ENCODE data around the gene ELMO1. TPM values are rescaled to one million over a fixed set of nuclear protein-coding genes. Genes with fewer than 3 reads are reported as not detected.

Gene ELMO1
- total and polyA plus RNA-seq, 8 donors: 3.0 to 20.6 (median 6.6) TPM

DNA sequence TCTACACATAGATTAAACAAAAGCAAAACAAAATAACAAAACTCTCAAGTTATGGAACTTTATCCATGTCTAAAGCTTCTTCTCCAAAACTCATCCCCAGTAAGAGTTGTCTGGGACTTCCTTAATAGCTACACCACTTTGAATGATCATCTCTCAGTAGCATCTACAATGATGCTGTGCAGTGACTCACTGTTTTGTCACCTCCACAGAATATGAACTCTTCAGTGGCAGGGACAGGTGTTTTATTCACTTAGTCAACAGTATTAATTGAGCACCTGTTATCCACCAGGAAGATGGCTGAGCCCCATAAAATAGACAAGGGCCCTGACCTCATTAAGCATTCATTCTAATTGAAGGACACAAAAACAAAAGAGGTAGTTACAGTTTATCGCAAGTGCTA, 350.7 kb downstream of the ELMO1 start:
- H3K9me3 ChIP-seq: no peaks in the 10 kb centered on the region
- TF ChIP-seq, protein P1, sequence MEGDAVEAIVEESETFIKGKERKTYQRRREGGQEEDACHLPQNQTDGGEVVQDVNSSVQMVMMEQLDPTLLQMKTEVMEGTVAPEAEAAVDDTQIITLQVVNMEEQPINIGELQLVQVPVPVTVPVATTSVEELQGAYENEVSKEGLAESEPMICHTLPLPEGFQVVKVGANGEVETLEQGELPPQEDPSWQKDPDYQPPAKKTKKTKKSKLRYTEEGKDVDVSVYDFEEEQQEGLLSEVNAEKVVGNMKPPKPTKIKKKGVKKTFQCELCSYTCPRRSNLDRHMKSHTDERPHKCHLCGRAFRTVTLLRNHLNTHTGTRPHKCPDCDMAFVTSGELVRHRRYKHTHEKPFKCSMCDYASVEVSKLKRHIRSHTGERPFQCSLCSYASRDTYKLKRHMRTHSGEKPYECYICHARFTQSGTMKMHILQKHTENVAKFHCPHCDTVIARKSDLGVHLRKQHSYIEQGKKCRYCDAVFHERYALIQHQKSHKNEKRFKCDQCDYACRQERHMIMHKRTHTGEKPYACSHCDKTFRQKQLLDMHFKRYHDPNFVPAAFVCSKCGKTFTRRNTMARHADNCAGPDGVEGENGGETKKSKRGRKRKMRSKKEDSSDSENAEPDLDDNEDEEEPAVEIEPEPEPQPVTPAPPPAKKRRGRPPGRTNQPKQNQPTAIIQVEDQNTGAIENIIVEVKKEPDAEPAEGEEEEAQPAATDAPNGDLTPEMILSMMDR (IDR thresholded peaks at IDR 0.05): no peak
- H3K4me3 ChIP-seq: no peak overlapping the region
- no peak for DNase-seq
- H3K4me1 ChIP-seq: peaks cover 0 to 4% (median 0%) of the 10 kb centered on the region in 3 donors
- no peak for ATAC-seq
- FAIRE-seq: no peak
- no peaks in the 10 kb centered on the region for H3K27me3 ChIP-seq
- no peaks in the 10 kb centered on the region for H3K36me3 ChIP-seq
- intact Hi-C loops (cut with DNase I): no loop called here
- H3K27ac ChIP-seq: no peak overlapping the region
- 42 to 91% methylated on average over 1 of the region's 1 CpG for WGBS, 2 donors

DNA sequence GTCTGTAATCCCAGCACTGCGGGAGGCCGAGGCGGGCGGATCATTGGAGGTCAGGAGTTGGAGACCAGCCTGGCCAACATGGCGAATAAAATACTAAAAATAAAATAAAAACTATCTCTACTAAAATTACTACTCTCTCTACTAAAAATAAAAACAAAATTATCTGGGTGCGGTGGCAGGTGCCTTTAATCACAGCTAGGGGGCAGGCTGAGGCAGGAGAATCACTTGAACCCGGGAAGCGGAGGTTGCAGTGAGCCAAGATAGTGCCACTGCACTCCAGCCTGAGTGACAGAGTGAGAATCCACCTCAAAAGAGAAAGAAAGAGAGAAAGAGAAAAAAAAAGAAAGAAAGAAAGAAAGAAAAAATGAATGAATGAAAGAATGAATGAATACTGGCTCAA, 351.4 kb downstream of the ELMO1 start:
- H3K27ac ChIP-seq: no peak overlapping the region
- H3K36me3 ChIP-seq: no peaks in the 10 kb centered on the region
- TF ChIP-seq, protein P1 (IDR thresholded peaks at IDR 0.05): no peak
- intact Hi-C loops (cut with DNase I): no loop called here
- H3K9me3 ChIP-seq: no peaks in the 10 kb centered on the region
- no peaks in the 10 kb centered on the region for H3K27me3 ChIP-seq
- no peak overlapping the region for H3K4me3 ChIP-seq
- H3K4me1 ChIP-seq: peaks cover 0 to 4% (median 0%) of the 10 kb centered on the region in 3 donors
- ATAC-seq: no peak
- DNase-seq: no peak
- 83% methylated on average over 8 of the region's 8 CpGs for WGBS, 2 donors
- no peak for FAIRE-seq

DNA sequence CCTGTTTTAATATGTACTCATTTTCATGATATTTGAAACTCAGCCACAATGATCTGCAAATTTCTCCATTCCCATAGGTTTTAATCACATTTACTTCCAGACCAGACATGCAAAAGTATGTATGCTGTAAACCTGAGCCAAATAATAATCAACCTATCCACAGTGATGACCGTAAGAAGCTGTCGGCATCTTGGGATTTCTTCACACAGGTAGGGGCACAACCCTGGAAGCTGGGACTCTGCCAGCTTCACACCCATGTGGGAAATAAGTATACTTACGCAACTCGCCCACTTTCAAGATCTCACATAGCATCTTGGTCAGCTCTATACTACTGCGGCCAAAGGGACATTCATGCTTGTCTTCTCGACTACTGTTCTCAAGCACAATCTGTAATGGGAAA, 352.3 kb downstream of the ELMO1 start:
- H3K9me3 ChIP-seq: no peaks in the 10 kb centered on the region
- FAIRE-seq (no peak), DNase-seq (no peak), ATAC-seq (no peak)
- H3K4me3 ChIP-seq: no peak overlapping the region
- TF ChIP-seq, protein P1 (IDR thresholded peaks at IDR 0.05): no peak
- WGBS, 2 donors: 93 to 96% methylated on average over 6 of the region's 6 CpGs
- no peak overlapping the region for H3K27ac ChIP-seq
- intact Hi-C loops (cut with DNase I): no loop called here
- H3K4me1 ChIP-seq: peaks cover 0 to 4% (median 0%) of the 10 kb centered on the region in 3 donors
- H3K36me3 ChIP-seq: no peaks in the 10 kb centered on the region
- H3K27me3 ChIP-seq: no peaks in the 10 kb centered on the region

DNA sequence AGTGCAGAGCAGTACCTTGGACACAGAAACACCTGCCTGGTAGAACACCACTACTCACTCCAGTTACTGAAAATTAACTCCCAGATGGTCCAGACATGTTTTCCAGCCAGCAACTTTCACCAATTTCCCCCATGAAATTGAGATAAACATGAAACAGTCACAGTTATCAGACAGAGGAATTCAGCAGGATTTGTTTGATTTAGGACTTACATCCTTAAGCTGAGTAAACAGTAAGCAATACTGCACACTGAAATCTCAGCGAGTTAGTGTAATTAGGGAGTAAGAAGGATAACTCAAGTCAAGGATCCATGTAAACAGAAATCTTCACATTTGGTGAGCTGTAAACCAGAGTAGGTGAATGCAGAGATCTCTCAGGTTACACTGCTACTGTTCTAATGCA, 353.5 kb downstream of the ELMO1 start:
- DNase-seq (no peak), ATAC-seq (no peak), FAIRE-seq (no peak)
- Histone ChIP-seq H3K9me3 (no peaks in the 10 kb centered on the region), H3K27me3 (no peaks in the 10 kb centered on the region), H3K4me3 (no peak overlapping the region), H3K4me1 (peaks cover 0 to 4% (median 0%) of the 10 kb centered on the region in 3 donors), H3K36me3 (no peaks in the 10 kb centered on the region), H3K27ac (no peak overlapping the region)
- 29 to 36% methylated on average over 1 of the region's 1 CpG for WGBS, 2 donors
- TF ChIP-seq, protein P1 (IDR thresholded peaks at IDR 0.05): no peak
- intact Hi-C loops (cut with DNase I): no loop called here

DNA sequence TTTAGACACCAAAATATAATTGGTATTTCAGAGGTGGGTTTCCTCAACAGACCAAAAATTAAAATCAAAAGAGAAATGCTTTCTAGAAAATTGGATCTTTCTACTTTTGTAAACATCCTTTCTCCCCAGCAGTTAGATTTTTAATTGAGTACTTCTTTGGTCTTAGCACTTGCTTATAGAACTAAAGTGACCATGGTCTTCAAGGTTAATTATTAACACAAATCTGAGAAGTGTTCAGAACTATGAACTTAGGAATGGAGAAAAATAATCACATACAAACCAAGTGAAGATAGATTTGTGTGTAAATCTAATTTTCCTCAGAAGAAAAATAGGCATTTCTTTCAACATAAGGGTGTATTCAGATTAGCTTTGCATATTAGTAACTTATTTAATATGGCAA, 355.4 kb downstream of the ELMO1 start:
- Histone ChIP-seq H3K9me3 (no peaks in the 10 kb centered on the region), H3K27me3 (no peaks in the 10 kb centered on the region), H3K4me1 (peaks cover 0 to 4% (median 0%) of the 10 kb centered on the region in 3 donors), H3K27ac (no peak overlapping the region), H3K4me3 (no peak overlapping the region), H3K36me3 (no peaks in the 10 kb centered on the region)
- intact Hi-C loops (cut with DNase I): no loop called here
- FAIRE-seq: no peak
- TF ChIP-seq, protein P1 (IDR thresholded peaks at IDR 0.05): no peak
- no peak for DNase-seq
- ATAC-seq: peak in 3 of 4 donors; percentile 48 to 59 (median 58)

All from pancreas (tissue), 10 donors.